Ovary (tissue), 9 donors: ENCODE data around the gene FAM131C. TPM values are rescaled to one million over a fixed set of nuclear protein-coding genes. Genes with fewer than 3 reads are reported as not detected.
A peak's percentile ranks its signal among the peaks of the same experiment; 100 is the strongest.

ENCODE experiments used
- DNase-seq, 5 donors: peaks; one replicate each; pipeline ENCODE4 v3.0.0-alpha.2; 2019 to 2020
- H3K27ac ChIP-seq, 2 donors: fragments of 200-600 bp; one replicate each; pipeline versions ENCODE4 v1.5.1 to v1.8.0; 2019 to 2022
- H3K27me3 ChIP-seq: fragments of 200-600 bp; one replicate; pipeline ENCODE4 v1.8.0; 2022
- H3K36me3 ChIP-seq: fragments of 200-600 bp; sonication (generic); one replicate; pipeline ENCODE4 v1.5.1; 2019
- H3K4me1 ChIP-seq: one replicate; pipeline ENCODE4 v1.8.1; 2013; ENCODE audit warnings: mild to moderate bottlenecking, moderate library complexity; ENCODE audit not compliant: insufficient read depth
- H3K4me3 ChIP-seq: fragments of 200-600 bp; sonication (generic); one replicate; pipeline ENCODE4 v1.5.1; 2017
- H3K9me3 ChIP-seq, 2 donors: fragments of 200-600 bp in 1 of 2; sonication (generic) in 1 of 2; one replicate each; pipeline versions ENCODE4 v1.5.1 to v1.8.1; 2013 to 2019; ENCODE audit warnings: mild to moderate bottlenecking in 1 of 2, moderate library complexity in 1 of 2
- CTCF ChIP-seq, 3 donors: fragments of 450-650 bp in 2 of 3; fragments of 200-600 bp in 1 of 3; IDR thresholded peaks; one replicate each; pipeline versions ENCODE4 v1.5.1 to v1.8.0; 2016 to 2022; ENCODE audit warnings: antibody characterized with exemption in 3 of 3, mild to moderate bottlenecking in 1 of 3
- EP300 ChIP-seq: sonication (generic); formaldehyde crosslinking; IDR thresholded peaks from one replicate; pipeline ENCODE4 v1.6.1; 2017; ENCODE audit warnings: antibody characterized with exemption
- POLR2A ChIP-seq: fragments of 450-650 bp; IDR thresholded peaks from one replicate; pipeline ENCODE4 v1.6.1; 2017; ENCODE audit warnings: antibody characterized with exemption, mild to moderate bottlenecking, moderate library complexity
- WGBS, 3 donors: extraction: QIAGEN DNeasy Blood & Tissue Kit in 1 of 3; methylation state at CpG; one replicate each; pipeline versions ENCODE4 v1.1.5 to v1.1.7; 2013 to 2017; 5-methylcytosine and 5-hydroxymethylcytosine counted together
- intact Hi-C, 4 donors: fragments of 100-400 bp; cut with DNase I; formaldehyde crosslinking; loops; one replicate each; pipeline versions ENCODE4 v1.11.0 to v1.15.1; 2022 to 2023
- polyA plus RNA-seq, 2 donors: library from polyadenylated mRNA; stranded (reverse); fragments of 200-250 nt in 1 of 2; fragments of 350-450 nt in 1 of 2; fragmentation: Illumina TruSeq in 1 of 2; extraction: RNeasy Lipid Tissue Mini Kit (QIAGEN cat#74804) in 1 of 2; gene quantifications; one replicate each; pipeline ENCODE4 v1.2.3, GENCODE V29; 2013 to 2014
- total RNA-seq, 7 donors: library from RNA; depleted of rRNA in 2 of 7; stranded (reverse); fragments of >200 nt in 2 of 7; fragmentation: NEBNext Ultra II Directional in 3 of 7; extraction: Animal tissue kit (Norgen Biotek cat#: 25700) in 3 of 7; gene quantifications; one replicate each; pipeline versions ENCODE4 v1.1.0 to v1.2.4, GENCODE V29; 2016 to 2023
- donor health status: DM: no; HTN: no; CAD: no; lungs with moderate emphysema.
- donor health status: DM: no; HTN: no; CAD: no.
- donor health status: Bipolar disorder and iron deficiency.
- donor health status: DM: yes; HTN: yes; CAD: no.
- donor health status: DM: no; HTN: no; CAD: no.
- donor health status: DM: yes; HTN: yes; CAD: no.

Gene FAM131C
- total and polyA plus RNA-seq, 9 donors: 0.10 to 1.3 (median 0.30) TPM; not detected in 1

DNA sequence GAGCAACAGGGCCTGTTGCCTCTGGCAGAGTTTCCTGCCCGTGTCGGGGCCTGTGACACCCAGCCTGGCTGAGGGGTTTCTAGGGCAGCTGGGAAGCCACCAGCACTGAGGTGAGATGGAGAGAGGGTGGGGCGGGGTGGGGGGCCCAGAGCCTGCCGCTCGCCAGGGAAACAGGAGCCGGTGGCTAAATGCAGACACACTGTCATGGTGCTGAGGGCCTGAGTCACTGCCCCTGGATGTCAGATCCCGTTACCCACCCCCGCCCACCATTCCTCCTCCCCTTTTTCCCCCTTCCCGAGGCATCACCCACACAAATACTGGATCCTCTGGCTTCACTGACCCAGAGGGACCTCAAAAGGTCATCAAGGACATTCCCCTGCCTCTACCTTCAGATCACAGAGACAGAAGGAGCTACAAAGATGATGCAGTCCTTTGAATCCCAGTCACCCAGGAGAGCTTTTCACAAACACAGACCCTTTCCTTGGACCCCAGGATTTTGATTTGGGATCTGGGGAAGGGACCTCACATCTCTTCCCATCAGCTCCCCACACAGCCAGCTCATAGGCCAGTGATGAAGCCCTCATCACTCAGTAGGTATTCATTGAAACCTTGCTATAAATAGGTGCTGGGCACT, 53.7 kb downstream of the FAM131C start:
- 70 to 73% (median 73%) methylated on average over 9 of the region's 9 CpGs for WGBS, 3 donors
- Histone ChIP-seq H3K27me3 (no peaks in the 10 kb centered on the region), H3K36me3 (no peaks in the 10 kb centered on the region), H3K4me3 (no peak overlapping the region), H3K27ac (peak overlapping the region; percentile 94 to 98), H3K9me3 (no peaks in the 10 kb centered on the region), H3K4me1 (peaks cover 24% of the 10 kb centered on the region)
- TF ChIP-seq EP300: no peak
- no peak for TF ChIP-seq POLR2A
- no peak for TF ChIP-seq CTCF (IDR thresholded peaks at IDR 0.05)
- peak in 3 of 5 donors; percentile 40 to 51 (median 43) for DNase-seq
- intact Hi-C loops: no loop called here

DNA sequence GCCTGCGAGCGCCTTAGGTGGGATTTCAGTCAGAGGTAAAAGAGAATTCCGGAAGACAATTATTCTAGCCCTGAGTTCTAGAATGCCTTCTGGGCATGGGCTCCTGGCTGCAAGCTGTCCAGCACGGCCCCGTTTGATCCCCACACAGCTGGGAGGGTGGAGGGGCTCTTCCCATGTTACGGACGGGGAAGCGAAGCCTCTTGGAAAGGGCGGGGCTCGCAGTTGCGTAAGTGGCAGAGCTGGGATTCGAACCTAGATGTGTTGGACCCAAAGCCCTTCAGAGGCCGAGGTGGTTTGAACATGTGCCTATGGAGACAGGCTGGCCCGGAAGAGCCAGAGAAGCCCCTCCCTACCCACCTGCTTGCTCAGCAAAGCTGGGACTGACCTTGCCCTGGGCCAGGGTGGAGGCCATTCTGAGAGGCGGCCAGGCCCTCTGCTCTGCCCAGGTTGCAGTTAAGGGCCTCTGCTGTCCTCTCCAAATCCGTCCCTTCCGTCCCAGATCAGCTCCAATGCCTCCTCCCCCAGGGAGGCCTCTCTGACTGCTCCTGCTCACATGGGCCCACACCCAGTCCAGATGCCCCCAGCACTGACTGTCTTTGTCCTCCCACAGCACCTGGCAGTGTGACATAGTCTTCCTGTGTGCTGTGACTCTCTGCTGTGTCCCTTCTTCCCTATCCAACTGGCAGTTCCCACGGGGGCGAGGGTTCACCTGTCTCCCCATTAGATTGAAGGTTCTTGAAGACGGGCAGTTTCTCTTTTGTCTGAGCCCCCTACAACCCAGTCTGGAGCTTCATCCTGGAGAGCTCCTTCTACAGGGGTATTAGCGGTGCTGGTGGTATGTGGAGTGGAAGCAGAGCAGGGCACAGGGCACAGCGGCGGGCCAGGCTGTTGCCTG, 54.5 kb downstream of the FAM131C start:
- peaks cover 24% of the 10 kb centered on the region for H3K4me1 ChIP-seq
- H3K4me3 ChIP-seq: no peak overlapping the region
- peak in 3 of 5 donors; percentile 31 to 52 (median 47) for DNase-seq
- WGBS, 3 donors: 65 to 77% (median 75%) methylated on average over 22 to 23 of the region's 23 CpGs
- no peaks in the 10 kb centered on the region for H3K36me3 ChIP-seq
- TF ChIP-seq EP300 (no peak), CTCF (IDR thresholded peaks at IDR 0.05) (no peak), POLR2A (peak; percentile 13)
- intact Hi-C loops: no loop called here
- peak overlapping the region; percentile 94 to 98 for H3K27ac ChIP-seq
- H3K27me3 ChIP-seq: no peaks in the 10 kb centered on the region
- H3K9me3 ChIP-seq: no peaks in the 10 kb centered on the region

GRCh38 chr1:16018308-16018707, 55.1 kb downstream of the FAM131C start:
- intact Hi-C loops: no loop called here
- Histone ChIP-seq H3K4me1 (peaks cover 28% of the 10 kb centered on the region), H3K27me3 (no peaks in the 10 kb centered on the region), H3K9me3 (no peaks in the 10 kb centered on the region), H3K27ac (peak overlapping the region; percentile 94 to 98), H3K36me3 (no peaks in the 10 kb centered on the region), H3K4me3 (no peak overlapping the region)
- WGBS, 3 donors: 24 to 27% (median 25%) methylated on average over 4 of the region's 4 CpGs
- TF ChIP-seq POLR2A: no peak
- no peak for TF ChIP-seq CTCF (IDR thresholded peaks at IDR 0.05)
- DNase-seq: peak in 1 of 5 donors; percentile 42

- no peaks in the 10 kb centered on the region for H3K36me3 ChIP-seq
- H3K27ac ChIP-seq: peak within 1 kb of the TSS; percentile 94 to 98
- H3K4me3 ChIP-seq: peak within 1 kb of the TSS; percentile 37
- H3K4me1 ChIP-seq: peaks cover 28% of the 10 kb centered on the region
- TF ChIP-seq POLR2A (peak; percentile 24), EP300 (no peak), CTCF (IDR thresholded peaks at IDR 0.05) (peak in 1 of 3 donors; percentile 29)
- peak; percentile 89 to 97 (median 94) for DNase-seq
- H3K27me3 ChIP-seq: no peaks in the 10 kb centered on the region
- intact Hi-C loops: no loop called here
- WGBS, 3 donors: 6 to 13% (median 10%) methylated on average over 36 to 37 of the region's 37 CpGs
- H3K9me3 ChIP-seq: no peaks in the 10 kb centered on the region
Observed at GRCh38 chr1:16017461-16018303, 55.8 kb downstream of the FAM131C start, which contains the start of gene HSPB7. HSPB7 (minus strand) TSS chr1:16018043; CDS start chr1:16017963, 80 bp downstream.
